GM23338 (cell line): ENCODE data around the gene SLC49A4. TPM values are rescaled to one million over a fixed set of nuclear protein-coding genes. Genes with fewer than 3 reads are reported as not detected.

ENCODE experiments used
- ATAC-seq: fragments of 200-7000 bp; cut with Tn5 transposase; 3 replicates; pipeline ENCODE4 v1.9.1; 2020
- DNase-seq: peaks from one replicate; pipeline ENCODE4 v3.0.0-alpha.2; 2015; ENCODE audit warnings: low spot score
- H2AFZ ChIP-seq: fragments of 200-600 bp; sonication (generic); 2 replicates; pipeline ENCODE4 v1.8.0; 2016; ENCODE audit warnings: antibody characterized with exemption, mild to moderate bottlenecking, moderate library complexity
- H3F3A ChIP-seq: fragments of 200-600 bp; sonication (generic); replicated peaks from 2 replicates; pipeline ENCODE4 v1.8.0; 2017; ENCODE audit warnings: antibody characterized with exemption, mixed run types, low read depth
- H3K27ac ChIP-seq: fragments of 200-600 bp; sonication (generic); 2 replicates; pipeline ENCODE4 v1.6.1; 2016; ENCODE audit warnings: low read depth
- H3K27me3 ChIP-seq: fragments of 200-600 bp; sonication (generic); 2 replicates; pipeline ENCODE4 v1.8.0; 2016; ENCODE audit warnings: mild to moderate bottlenecking, mixed run types, moderate library complexity; ENCODE audit not compliant: insufficient read depth
- H3K36me3 ChIP-seq: fragments of 200-600 bp; sonication (generic); 2 replicates; pipeline ENCODE4 v1.8.0; 2016; ENCODE audit warnings: mild to moderate bottlenecking; ENCODE audit not compliant: insufficient read depth
- H3K4me1 ChIP-seq: fragments of 200-600 bp; sonication (generic); 2 replicates; pipeline ENCODE4 v1.8.0; 2016; ENCODE audit warnings: mild to moderate bottlenecking, moderate library complexity; ENCODE audit not compliant: insufficient read depth
- H3K4me2 ChIP-seq: fragments of 200-600 bp; sonication (generic); 2 replicates; pipeline ENCODE4 v1.7.1; 2017; ENCODE audit warnings: mixed run types
- H3K4me3 ChIP-seq: fragments of 200-600 bp; sonication (generic); 2 replicates; pipeline ENCODE4 v1.6.1; 2016; ENCODE audit warnings: mixed run types
- H3K79me2 ChIP-seq: fragments of 200-600 bp; sonication (generic); replicated peaks from 2 replicates; pipeline ENCODE4 v1.8.0; 2017; ENCODE audit warnings: mild to moderate bottlenecking; ENCODE audit not compliant: insufficient read depth
- H3K9me2 ChIP-seq: fragments of 200-600 bp; sonication (generic); 2 replicates; pipeline ENCODE4 v1.8.0; 2017; ENCODE audit not compliant: insufficient read depth
- H4K20me1 ChIP-seq: fragments of 200-600 bp; sonication (generic); replicated peaks from 2 replicates; pipeline ENCODE4 v1.8.0; 2017; ENCODE audit warnings: mild to moderate bottlenecking; ENCODE audit not compliant: insufficient read depth
- H3K27ac Mint-ChIP-seq: 2 replicates; pipeline ENCODE4 v1.8.0; 2020; ENCODE audit warnings: inconsistent platforms, mild to moderate bottlenecking, moderate library complexity, mixed read lengths
- H3K27me3 Mint-ChIP-seq: 3 replicates; pipeline ENCODE4 v1.8.0; 2022; ENCODE audit warnings: low read depth, mild to moderate bottlenecking, moderate library complexity, mixed read lengths, inconsistent platforms; ENCODE audit not compliant: insufficient read depth, poor library complexity
- H3K36me3 Mint-ChIP-seq: 3 replicates; pipeline ENCODE4 v1.8.0; 2021; ENCODE audit warnings: low read depth, mild to moderate bottlenecking, inconsistent platforms, moderate library complexity, mixed read lengths
- H3K4me1 Mint-ChIP-seq: 3 replicates; pipeline ENCODE4 v1.8.0; 2020; ENCODE audit warnings: mild to moderate bottlenecking, inconsistent platforms, mixed read lengths
- H3K4me3 Mint-ChIP-seq: 3 replicates; pipeline ENCODE4 v1.8.0; 2021; ENCODE audit warnings: moderate library complexity, mild to moderate bottlenecking, inconsistent platforms, mixed read lengths
- H3K9me3 Mint-ChIP-seq: 3 replicates; pipeline ENCODE4 v1.8.0; 2020; ENCODE audit warnings: moderate library complexity, mild to moderate bottlenecking, inconsistent platforms, mixed read lengths
- CREB1 ChIP-seq: fragments of 250-450 bp; sonication (Bioruptor Pico); IDR thresholded peaks from 2 replicates; pipeline ENCODE4 v1.5.0; 2020; ENCODE audit warnings: low read depth, mild to moderate bottlenecking, moderate library complexity
- EZH2 ChIP-seq: fragments of 200-600 bp; sonication (generic); IDR thresholded peaks from one replicate; pipeline ENCODE4 v1.8.0; 2017; ENCODE audit warnings: antibody characterized with exemption, mild to moderate bottlenecking, low read depth; ENCODE audit not compliant: unreplicated experiment
- EZH2phosphoT487 ChIP-seq: fragments of 200-600 bp; sonication (generic); IDR thresholded peaks from one replicate; pipeline ENCODE4 v1.8.1; 2018; ENCODE audit warnings: antibody characterized with exemption; ENCODE audit not compliant: unreplicated experiment
- JUNB ChIP-seq: IDR thresholded peaks from one replicate; pipeline ENCODE4 v1.6.1; 2016; ENCODE audit warnings: antibody characterized with exemption; ENCODE audit not compliant: unreplicated experiment
- NANOG ChIP-seq: IDR thresholded peaks from 2 replicates; pipeline ENCODE4 v1.6.1; 2016; ENCODE audit warnings: antibody characterized with exemption, borderline replicate concordance
- POLR2AphosphoS5 ChIP-seq: IDR thresholded peaks from 2 replicates; pipeline ENCODE4 v1.6.1; 2016; ENCODE audit warnings: antibody characterized with exemption, low read depth
- STAT1 ChIP-seq: IDR thresholded peaks from one replicate; pipeline ENCODE4 v1.6.1; 2016; ENCODE audit warnings: antibody characterized with exemption; ENCODE audit not compliant: unreplicated experiment
- ZNF114 ChIP-seq: fragments of 250-450 bp; sonication (Bioruptor Pico); IDR thresholded peaks from 2 replicates; pipeline ENCODE4 v1.5.0; 2020; ENCODE audit warnings: mild to moderate bottlenecking, moderate library complexity
- ZNF331 ChIP-seq: fragments of 250-450 bp; sonication (Bioruptor Pico); IDR thresholded peaks from 2 replicates; pipeline ENCODE4 v1.5.0; 2020; ENCODE audit warnings: low read depth, mild to moderate bottlenecking, moderate library complexity
- polyA plus RNA-seq: library from polyadenylated mRNA; unstranded; fragments of >200 nt; fragmentation: Nextera tagmentation; extraction: Ambion mirVana; gene quantifications from 2 replicates; pipeline ENCODE4 v1.2.1, GENCODE V29; 2016
- total RNA-seq: library from RNA; depleted of rRNA; stranded (reverse); fragments of >200 nt; shearing (Covaris generic); gene quantifications from 2 replicates; pipeline ENCODE4 v1.2.3, GENCODE V29; 2014
- TF ChIP-seq, protein P1 (sequence below): IDR thresholded peaks from one replicate; pipeline ENCODE4 v1.6.1; 2018; ENCODE audit warnings: antibody characterized with exemption; ENCODE audit not compliant: unreplicated experiment
- TF ChIP-seq, protein P2 (sequence below), 2 experiments: fragments of 200-600 bp in 1 of 2; sonication (generic) in 1 of 2; conservative IDR thresholded peaks; 2 replicates each; pipeline versions ENCODE4 v1.5.1 to v1.6.1; 2016 to 2017; ENCODE audit warnings: antibody characterized with exemption in 2 of 2, low read depth in 2 of 2, mild to moderate bottlenecking in 2 of 2, moderate library complexity in 1 of 2
- TF ChIP-seq, protein P3 (sequence below): IDR thresholded peaks from 2 replicates; pipeline ENCODE4 v1.6.1; 2016; ENCODE audit warnings: antibody characterized with exemption
- TF ChIP-seq, protein P4 (sequence below): fragments of 250-450 bp; sonication (Bioruptor Pico); IDR thresholded peaks from 2 replicates; pipeline ENCODE4 v1.5.0; 2020; ENCODE audit warnings: mild to moderate bottlenecking, moderate library complexity

The SLC49A4 gene
- total and polyA plus RNA-seq, 2 experiments from 2014 or later: 3.7 to 16.8 TPM

DNA sequence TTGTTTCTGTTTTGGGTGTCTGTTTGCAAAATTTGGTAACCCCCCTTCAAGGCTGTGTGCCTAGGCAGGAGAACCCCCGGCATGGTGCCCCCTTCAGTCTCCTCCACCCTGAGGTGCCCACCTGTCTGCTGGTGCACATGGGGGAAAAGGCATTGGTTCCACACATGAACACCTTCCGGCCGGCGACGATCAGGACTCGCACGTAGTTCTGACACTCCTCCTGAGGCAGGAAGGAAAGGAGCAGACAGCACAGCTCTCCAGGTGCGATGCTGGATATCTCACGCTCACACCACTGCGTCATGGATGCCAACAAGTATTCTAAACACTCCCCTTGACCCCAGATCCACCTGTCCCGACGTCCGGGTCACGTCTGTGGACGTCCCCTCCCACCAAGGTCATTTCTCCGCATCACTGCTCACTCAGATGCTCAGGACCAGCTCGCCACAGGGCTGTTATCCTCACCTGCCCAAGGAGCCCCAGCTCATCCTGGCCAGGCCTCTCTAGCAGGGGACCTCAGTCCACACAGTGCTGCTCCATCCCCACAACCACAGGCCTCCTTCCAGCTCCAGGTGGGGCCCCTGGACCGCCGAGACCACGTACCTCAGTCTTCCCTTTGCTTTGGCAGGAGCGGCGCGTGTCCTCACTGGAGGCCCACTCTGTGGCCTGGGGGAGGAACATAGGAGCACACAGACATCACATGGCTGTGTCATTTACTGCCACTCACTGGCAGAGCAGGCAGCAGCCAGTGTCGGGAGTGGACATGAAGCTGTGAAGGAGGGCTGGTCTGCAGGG is 133.7 kb downstream of the SLC49A4 start:
- Histone ChIP-seq H3K4me1 (no peaks in the 10 kb centered on the region), H4K20me1 (no peaks in the 10 kb centered on the region; the same call in none of the 2 replicates), H3K4me3 (no peak overlapping the region), H3F3A (no peaks in the 10 kb centered on the region), H3K27me3 (peaks cover under 1% of the 10 kb centered on the region; the same call in 1 of the 2 replicates), H3K36me3 (no peaks in the 10 kb centered on the region), H2AFZ (no peak overlapping the region), H3K9me2 (no peaks in the 10 kb centered on the region), H3K79me2 (no peaks in the 10 kb centered on the region), H3K27ac (no peak overlapping the region), H3K4me2 (no peak overlapping the region)
- H3K27me3 Mint-ChIP-seq: peaks cover 14% of the 10 kb centered on the region
- H3K36me3 Mint-ChIP-seq: no peaks in the 10 kb centered on the region
- no peak overlapping the region for H3K4me3 Mint-ChIP-seq
- no peaks in the 10 kb centered on the region for H3K4me1 Mint-ChIP-seq
- DNase-seq (no peak), ATAC-seq (no peak)
- H3K27ac Mint-ChIP-seq: no peak overlapping the region
- no peaks in the 10 kb centered on the region for H3K9me3 Mint-ChIP-seq
- no peak for TF ChIP-seq CREB1 (CRISPR knock-in tag)
- no peak for TF ChIP-seq POLR2AphosphoS5
- TF ChIP-seq EZH2phosphoT487: no peak
- TF ChIP-seq, protein P1, sequence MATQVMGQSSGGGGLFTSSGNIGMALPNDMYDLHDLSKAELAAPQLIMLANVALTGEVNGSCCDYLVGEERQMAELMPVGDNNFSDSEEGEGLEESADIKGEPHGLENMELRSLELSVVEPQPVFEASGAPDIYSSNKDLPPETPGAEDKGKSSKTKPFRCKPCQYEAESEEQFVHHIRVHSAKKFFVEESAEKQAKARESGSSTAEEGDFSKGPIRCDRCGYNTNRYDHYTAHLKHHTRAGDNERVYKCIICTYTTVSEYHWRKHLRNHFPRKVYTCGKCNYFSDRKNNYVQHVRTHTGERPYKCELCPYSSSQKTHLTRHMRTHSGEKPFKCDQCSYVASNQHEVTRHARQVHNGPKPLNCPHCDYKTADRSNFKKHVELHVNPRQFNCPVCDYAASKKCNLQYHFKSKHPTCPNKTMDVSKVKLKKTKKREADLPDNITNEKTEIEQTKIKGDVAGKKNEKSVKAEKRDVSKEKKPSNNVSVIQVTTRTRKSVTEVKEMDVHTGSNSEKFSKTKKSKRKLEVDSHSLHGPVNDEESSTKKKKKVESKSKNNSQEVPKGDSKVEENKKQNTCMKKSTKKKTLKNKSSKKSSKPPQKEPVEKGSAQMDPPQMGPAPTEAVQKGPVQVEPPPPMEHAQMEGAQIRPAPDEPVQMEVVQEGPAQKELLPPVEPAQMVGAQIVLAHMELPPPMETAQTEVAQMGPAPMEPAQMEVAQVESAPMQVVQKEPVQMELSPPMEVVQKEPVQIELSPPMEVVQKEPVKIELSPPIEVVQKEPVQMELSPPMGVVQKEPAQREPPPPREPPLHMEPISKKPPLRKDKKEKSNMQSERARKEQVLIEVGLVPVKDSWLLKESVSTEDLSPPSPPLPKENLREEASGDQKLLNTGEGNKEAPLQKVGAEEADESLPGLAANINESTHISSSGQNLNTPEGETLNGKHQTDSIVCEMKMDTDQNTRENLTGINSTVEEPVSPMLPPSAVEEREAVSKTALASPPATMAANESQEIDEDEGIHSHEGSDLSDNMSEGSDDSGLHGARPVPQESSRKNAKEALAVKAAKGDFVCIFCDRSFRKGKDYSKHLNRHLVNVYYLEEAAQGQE: no peak
- TF ChIP-seq STAT1: no peak
- TF ChIP-seq, protein P2, sequence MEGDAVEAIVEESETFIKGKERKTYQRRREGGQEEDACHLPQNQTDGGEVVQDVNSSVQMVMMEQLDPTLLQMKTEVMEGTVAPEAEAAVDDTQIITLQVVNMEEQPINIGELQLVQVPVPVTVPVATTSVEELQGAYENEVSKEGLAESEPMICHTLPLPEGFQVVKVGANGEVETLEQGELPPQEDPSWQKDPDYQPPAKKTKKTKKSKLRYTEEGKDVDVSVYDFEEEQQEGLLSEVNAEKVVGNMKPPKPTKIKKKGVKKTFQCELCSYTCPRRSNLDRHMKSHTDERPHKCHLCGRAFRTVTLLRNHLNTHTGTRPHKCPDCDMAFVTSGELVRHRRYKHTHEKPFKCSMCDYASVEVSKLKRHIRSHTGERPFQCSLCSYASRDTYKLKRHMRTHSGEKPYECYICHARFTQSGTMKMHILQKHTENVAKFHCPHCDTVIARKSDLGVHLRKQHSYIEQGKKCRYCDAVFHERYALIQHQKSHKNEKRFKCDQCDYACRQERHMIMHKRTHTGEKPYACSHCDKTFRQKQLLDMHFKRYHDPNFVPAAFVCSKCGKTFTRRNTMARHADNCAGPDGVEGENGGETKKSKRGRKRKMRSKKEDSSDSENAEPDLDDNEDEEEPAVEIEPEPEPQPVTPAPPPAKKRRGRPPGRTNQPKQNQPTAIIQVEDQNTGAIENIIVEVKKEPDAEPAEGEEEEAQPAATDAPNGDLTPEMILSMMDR (conservative IDR thresholded peaks at IDR 0.05; ENCODE audit: low read depth in 2 of 2): no peak
- TF ChIP-seq, protein P3, sequence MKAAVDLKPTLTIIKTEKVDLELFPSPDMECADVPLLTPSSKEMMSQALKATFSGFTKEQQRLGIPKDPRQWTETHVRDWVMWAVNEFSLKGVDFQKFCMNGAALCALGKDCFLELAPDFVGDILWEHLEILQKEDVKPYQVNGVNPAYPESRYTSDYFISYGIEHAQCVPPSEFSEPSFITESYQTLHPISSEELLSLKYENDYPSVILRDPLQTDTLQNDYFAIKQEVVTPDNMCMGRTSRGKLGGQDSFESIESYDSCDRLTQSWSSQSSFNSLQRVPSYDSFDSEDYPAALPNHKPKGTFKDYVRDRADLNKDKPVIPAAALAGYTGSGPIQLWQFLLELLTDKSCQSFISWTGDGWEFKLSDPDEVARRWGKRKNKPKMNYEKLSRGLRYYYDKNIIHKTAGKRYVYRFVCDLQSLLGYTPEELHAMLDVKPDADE: no peak
- TF ChIP-seq NANOG: no peak
- TF ChIP-seq ZNF114 (CRISPR knock-in tag): no peak
- TF ChIP-seq, protein P4, sequence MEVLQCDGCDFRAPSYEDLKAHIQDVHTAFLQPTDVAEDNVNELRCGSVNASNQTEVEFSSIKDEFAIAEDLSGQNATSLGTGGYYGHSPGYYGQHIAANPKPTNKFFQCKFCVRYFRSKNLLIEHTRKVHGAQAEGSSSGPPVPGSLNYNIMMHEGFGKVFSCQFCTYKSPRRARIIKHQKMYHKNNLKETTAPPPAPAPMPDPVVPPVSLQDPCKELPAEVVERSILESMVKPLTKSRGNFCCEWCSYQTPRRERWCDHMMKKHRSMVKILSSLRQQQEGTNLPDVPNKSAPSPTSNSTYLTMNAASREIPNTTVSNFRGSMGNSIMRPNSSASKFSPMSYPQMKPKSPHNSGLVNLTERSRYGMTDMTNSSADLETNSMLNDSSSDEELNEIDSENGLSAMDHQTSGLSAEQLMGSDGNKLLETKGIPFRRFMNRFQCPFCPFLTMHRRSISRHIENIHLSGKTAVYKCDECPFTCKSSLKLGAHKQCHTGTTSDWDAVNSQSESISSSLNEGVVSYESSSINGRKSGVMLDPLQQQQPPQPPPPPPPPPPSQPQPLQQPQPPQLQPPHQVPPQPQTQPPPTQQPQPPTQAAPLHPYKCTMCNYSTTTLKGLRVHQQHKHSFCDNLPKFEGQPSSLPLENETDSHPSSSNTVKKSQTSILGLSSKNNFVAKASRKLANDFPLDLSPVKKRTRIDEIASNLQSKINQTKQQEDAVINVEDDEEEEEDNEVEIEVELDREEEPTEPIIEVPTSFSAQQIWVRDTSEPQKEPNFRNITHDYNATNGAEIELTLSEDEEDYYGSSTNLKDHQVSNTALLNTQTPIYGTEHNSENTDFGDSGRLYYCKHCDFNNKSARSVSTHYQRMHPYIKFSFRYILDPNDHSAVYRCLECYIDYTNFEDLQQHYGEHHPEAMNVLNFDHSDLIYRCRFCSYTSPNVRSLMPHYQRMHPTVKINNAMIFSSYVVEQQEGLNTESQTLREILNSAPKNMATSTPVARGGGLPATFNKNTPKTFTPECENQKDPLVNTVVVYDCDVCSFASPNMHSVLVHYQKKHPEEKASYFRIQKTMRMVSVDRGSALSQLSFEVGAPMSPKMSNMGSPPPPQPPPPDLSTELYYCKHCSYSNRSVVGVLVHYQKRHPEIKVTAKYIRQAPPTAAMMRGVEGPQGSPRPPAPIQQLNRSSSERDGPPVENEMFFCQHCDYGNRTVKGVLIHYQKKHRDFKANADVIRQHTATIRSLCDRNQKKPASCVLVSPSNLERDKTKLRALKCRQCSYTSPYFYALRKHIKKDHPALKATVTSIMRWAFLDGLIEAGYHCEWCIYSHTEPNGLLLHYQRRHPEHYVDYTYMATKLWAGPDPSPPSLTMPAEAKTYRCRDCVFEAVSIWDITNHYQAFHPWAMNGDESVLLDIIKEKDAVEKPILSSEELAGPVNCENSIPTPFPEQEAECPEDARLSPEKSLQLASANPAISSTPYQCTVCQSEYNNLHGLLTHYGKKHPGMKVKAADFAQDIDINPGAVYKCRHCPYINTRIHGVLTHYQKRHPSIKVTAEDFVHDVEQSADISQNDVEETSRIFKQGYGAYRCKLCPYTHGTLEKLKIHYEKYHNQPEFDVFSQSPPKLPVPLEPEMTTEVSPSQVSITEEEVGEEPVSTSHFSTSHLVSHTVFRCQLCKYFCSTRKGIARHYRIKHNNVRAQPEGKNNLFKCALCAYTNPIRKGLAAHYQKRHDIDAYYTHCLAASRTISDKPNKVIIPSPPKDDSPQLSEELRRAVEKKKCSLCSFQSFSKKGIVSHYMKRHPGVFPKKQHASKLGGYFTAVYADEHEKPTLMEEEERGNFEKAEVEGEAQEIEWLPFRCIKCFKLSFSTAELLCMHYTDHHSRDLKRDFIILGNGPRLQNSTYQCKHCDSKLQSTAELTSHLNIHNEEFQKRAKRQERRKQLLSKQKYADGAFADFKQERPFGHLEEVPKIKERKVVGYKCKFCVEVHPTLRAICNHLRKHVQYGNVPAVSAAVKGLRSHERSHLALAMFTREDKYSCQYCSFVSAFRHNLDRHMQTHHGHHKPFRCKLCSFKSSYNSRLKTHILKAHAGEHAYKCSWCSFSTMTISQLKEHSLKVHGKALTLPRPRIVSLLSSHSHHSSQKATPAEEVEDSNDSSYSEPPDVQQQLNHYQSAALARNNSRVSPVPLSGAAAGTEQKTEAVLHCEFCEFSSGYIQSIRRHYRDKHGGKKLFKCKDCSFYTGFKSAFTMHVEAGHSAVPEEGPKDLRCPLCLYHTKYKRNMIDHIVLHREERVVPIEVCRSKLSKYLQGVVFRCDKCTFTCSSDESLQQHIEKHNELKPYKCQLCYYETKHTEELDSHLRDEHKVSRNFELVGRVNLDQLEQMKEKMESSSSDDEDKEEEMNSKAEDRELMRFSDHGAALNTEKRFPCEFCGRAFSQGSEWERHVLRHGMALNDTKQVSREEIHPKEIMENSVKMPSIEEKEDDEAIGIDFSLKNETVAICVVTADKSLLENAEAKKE: no peak
- no peak for TF ChIP-seq JUNB
- no peak for TF ChIP-seq ZNF331 (CRISPR knock-in tag)
- TF ChIP-seq EZH2: no peak
